Activated T-helper 9 cell treated with anti-CD3 and anti-CD28 coated beads, Interleukin-2, amount 50 U/mL, for 16 hours (primary cell): ENCODE data around the gene ARHGAP22.

Source experiments
- DNase-seq: peaks from one replicate; pipeline ENCODE4 v3.0.0-alpha.2; 2020; ENCODE audit warnings: low read depth

Gene ARHGAP22

GRCh38 chr10:48587819-48588218 is 17.1 kb downstream of the ARHGAP22 start:
- DNase-seq, result no peak

- DNase-seq, result no peak
Measured at GRCh38 chr10:48587101-48587500, 17.8 kb downstream of the ARHGAP22 start.

GRCh38 chr10:48582970-48583369 is 21.9 kb downstream of the ARHGAP22 start:
- no peak for DNase-seq

- no peak for DNase-seq
Measured at GRCh38 chr10:48580236-48580635, 24.6 kb downstream of the ARHGAP22 start.

GRCh38 chr10:48579251-48579960 is 25.5 kb downstream of the ARHGAP22 start:
- DNase-seq, result no peak

GRCh38 chr10:48577158-48577557 is 27.7 kb downstream of the ARHGAP22 start:
- DNase-seq, result no peak

GRCh38 chr10:48576501-48576900 is 28.4 kb downstream of the ARHGAP22 start:
- DNase-seq, result no peak

GRCh38 chr10:48575901-48576300 is 29.0 kb downstream of the ARHGAP22 start:
- DNase-seq, result no peak

GRCh38 chr10:48574817-48575380 is 30.0 kb downstream of the ARHGAP22 start:
- no peak for DNase-seq

GRCh38 chr10:48574322-48574796 is 30.5 kb downstream of the ARHGAP22 start:
- no peak for DNase-seq

- no peak for DNase-seq
Measured at GRCh38 chr10:48573045-48573444, 31.8 kb downstream of the ARHGAP22 start.

- no peak for DNase-seq
Measured at GRCh38 chr10:48572414-48572813, 32.5 kb downstream of the ARHGAP22 start.

GRCh38 chr10:48568546-48568945 is 36.3 kb downstream of the ARHGAP22 start:
- no peak for DNase-seq

GRCh38 chr10:48568131-48568530 is 36.7 kb downstream of the ARHGAP22 start:
- no peak for DNase-seq

GRCh38 chr10:48567346-48567745 is 37.5 kb downstream of the ARHGAP22 start:
- DNase-seq, result no peak

GRCh38 chr10:48564466-48565160 is 40.3 kb downstream of the ARHGAP22 start:
- no peak for DNase-seq

- DNase-seq, result no peak
Measured at GRCh38 chr10:48557511-48558123, 47.3 kb downstream of the ARHGAP22 start.

GRCh38 chr10:48556713-48557112 is 48.2 kb downstream of the ARHGAP22 start:
- DNase-seq, result no peak

GRCh38 chr10:48556065-48556464 is 48.8 kb downstream of the ARHGAP22 start:
- DNase-seq, result no peak

GRCh38 chr10:48555310-48556042 is 49.4 kb downstream of the ARHGAP22 start:
- no peak for DNase-seq

- DNase-seq, result no peak
Measured at GRCh38 chr10:48554656-48555055, 50.2 kb downstream of the ARHGAP22 start.

GRCh38 chr10:48554246-48554645 is 50.6 kb downstream of the ARHGAP22 start:
- DNase-seq, result no peak
